Prostate gland (tissue), 2 donors: ENCODE data around the gene GCM1. TPM values are rescaled to one million over a fixed set of nuclear protein-coding genes. Genes with fewer than 3 reads are reported as not detected.

ENCODE experiments used
- DNase-seq: peaks from one replicate; pipeline ENCODE4 v3.0.0-alpha.2; 2019; ENCODE audit warnings: low spot score
- H3K27ac ChIP-seq, 2 donors: fragments of 200-600 bp; sonication (generic); 2 replicates each; pipeline ENCODE4 v1.5.1; 2017 to 2019
- H3K27me3 ChIP-seq: fragments of 200-600 bp; sonication (generic); replicated peaks from 2 replicates; pipeline ENCODE4 v1.5.1; 2019; ENCODE audit not compliant: insufficient read depth
- H3K36me3 ChIP-seq, 2 donors: fragments of 200-600 bp; sonication (generic); 1 replicate in 1 of 2; 2 replicates in 1 of 2; pipeline versions ENCODE4 v1.5.1 to v1.8.1; 2017 to 2019
- H3K4me1 ChIP-seq: fragments of 200-600 bp; sonication (generic); replicated peaks from 2 replicates; pipeline ENCODE4 v1.5.1; 2019
- H3K4me3 ChIP-seq, 2 donors: fragments of 200-600 bp; sonication (generic); 2 replicates each; pipeline ENCODE4 v1.5.1; 2017 to 2019
- H3K9me3 ChIP-seq: fragments of 200-600 bp; sonication (generic); 2 replicates; pipeline ENCODE4 v1.5.1; 2017
- POLR2A ChIP-seq: fragments of 450-650 bp; IDR thresholded peaks from one replicate; pipeline ENCODE4 v1.6.1; 2016; ENCODE audit warnings: antibody characterized with exemption, mild to moderate bottlenecking
- POLR2AphosphoS5 ChIP-seq: sonication (generic); formaldehyde crosslinking; IDR thresholded peaks from one replicate; pipeline ENCODE4 v1.6.1; 2017; ENCODE audit warnings: antibody characterized with exemption
- WGBS: methylation state at CpG from one replicate; pipeline ENCODE4 v1.1.5; 2018; 5-methylcytosine and 5-hydroxymethylcytosine counted together
- intact Hi-C: fragments of 100-400 bp; cut with DNase I; formaldehyde crosslinking; loops from one replicate; pipeline ENCODE4 v1.14.2; 2022
- total RNA-seq, 2 donors: library from RNA; depleted of rRNA; stranded (reverse); fragments of >200 nt; gene quantifications; one replicate each; pipeline ENCODE4 v1.1.0, GENCODE V29; 2016
- TF ChIP-seq, protein P1 (sequence below), 4 experiments: fragments of 200-600 bp in 2 of 4; fragments of 450-650 bp in 2 of 4; sonication (generic) in 2 of 4; IDR thresholded peaks; 1 replicate in 3 of 4; 2 replicates in 1 of 4; pipeline ENCODE4 v1.5.1; 2016 to 2019; ENCODE audit warnings: antibody characterized with exemption in 4 of 4, mild to moderate bottlenecking in 2 of 4, moderate library complexity in 2 of 4

Gene GCM1
- total RNA-seq, 2 donors from 2014 or later, result 0.09 to 0.34 TPM

GRCh38 chr6:53133961-53134360 lies 14.7 kb downstream of the GCM1 start:
- Histone ChIP-seq H3K4me3 (no peak overlapping the region), H3K9me3 (no peaks in the 10 kb centered on the region), H3K36me3 (no peaks in the 10 kb centered on the region), H3K4me1 (no peaks in the 10 kb centered on the region), H3K27ac (no peak overlapping the region), H3K27me3 (no peaks in the 10 kb centered on the region)
- TF ChIP-seq, protein P1, sequence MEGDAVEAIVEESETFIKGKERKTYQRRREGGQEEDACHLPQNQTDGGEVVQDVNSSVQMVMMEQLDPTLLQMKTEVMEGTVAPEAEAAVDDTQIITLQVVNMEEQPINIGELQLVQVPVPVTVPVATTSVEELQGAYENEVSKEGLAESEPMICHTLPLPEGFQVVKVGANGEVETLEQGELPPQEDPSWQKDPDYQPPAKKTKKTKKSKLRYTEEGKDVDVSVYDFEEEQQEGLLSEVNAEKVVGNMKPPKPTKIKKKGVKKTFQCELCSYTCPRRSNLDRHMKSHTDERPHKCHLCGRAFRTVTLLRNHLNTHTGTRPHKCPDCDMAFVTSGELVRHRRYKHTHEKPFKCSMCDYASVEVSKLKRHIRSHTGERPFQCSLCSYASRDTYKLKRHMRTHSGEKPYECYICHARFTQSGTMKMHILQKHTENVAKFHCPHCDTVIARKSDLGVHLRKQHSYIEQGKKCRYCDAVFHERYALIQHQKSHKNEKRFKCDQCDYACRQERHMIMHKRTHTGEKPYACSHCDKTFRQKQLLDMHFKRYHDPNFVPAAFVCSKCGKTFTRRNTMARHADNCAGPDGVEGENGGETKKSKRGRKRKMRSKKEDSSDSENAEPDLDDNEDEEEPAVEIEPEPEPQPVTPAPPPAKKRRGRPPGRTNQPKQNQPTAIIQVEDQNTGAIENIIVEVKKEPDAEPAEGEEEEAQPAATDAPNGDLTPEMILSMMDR (IDR thresholded peaks at IDR 0.05), result no peak
- TF ChIP-seq POLR2A, result no peak
- TF ChIP-seq POLR2AphosphoS5, result no peak
- intact Hi-C loops, result no loop called here
- WGBS, result 92% methylated on average over 15 of the region's 16 CpGs
- DNase-seq, result no peak

DNA sequence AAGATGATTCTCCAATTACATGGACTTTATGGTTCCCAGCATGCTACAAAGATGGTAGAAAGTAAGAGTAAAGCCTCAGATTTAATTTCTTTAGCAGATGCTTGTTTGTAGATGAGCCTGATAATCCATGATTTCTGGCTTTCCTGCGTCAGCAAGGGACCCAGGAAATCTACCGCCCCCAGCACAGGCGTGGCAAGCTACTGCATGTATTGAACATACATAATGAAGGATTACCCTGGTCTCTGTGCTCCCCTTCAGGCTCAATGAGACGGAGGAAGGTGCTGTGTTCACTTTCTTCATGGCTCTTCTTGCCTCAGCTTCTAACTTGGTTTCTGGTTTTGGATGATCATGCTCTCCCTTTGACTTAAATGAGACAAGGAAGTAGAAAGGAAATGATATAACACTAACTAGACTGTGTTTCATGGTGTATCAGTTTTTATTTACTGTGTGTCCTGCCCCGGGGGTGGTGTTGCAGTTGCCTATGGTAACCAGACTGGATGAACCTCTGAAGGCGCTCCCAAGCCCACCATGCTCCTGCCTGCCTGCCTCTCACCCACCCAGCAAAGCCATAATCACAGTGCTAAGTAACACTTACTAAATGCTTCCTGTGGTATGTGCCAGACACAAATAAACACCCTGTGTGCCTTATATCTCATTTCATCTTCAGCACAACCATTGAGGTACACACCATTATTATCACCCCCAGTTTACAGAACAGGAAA lies 17.9 kb downstream of the GCM1 start:
- Histone ChIP-seq H3K4me1 (no peaks in the 10 kb centered on the region), H3K4me3 (no peak overlapping the region), H3K27ac (no peak overlapping the region), H3K9me3 (no peaks in the 10 kb centered on the region), H3K36me3 (no peaks in the 10 kb centered on the region), H3K27me3 (no peaks in the 10 kb centered on the region)
- DNase-seq, result no peak
- WGBS, result 77% methylated on average over 6 of the region's 6 CpGs
- intact Hi-C loops, result no loop called here
- TF ChIP-seq, protein P1 (IDR thresholded peaks at IDR 0.05), result no peak
- TF ChIP-seq POLR2A, result no peak
- no peak for TF ChIP-seq POLR2AphosphoS5

GRCh38 chr6:53128842-53129241 lies 19.8 kb downstream of the GCM1 start:
- 78% methylated on average over 5 of the region's 5 CpGs for WGBS
- DNase-seq, result no peak
- no peak overlapping the region for H3K4me3 ChIP-seq
- H3K36me3 ChIP-seq, result no peaks in the 10 kb centered on the region
- no peaks in the 10 kb centered on the region for H3K9me3 ChIP-seq
- H3K27me3 ChIP-seq, result no peaks in the 10 kb centered on the region
- intact Hi-C loops, result no loop called here
- no peak overlapping the region for H3K27ac ChIP-seq
- TF ChIP-seq POLR2AphosphoS5, result no peak
- TF ChIP-seq, protein P1 (IDR thresholded peaks at IDR 0.05), result no peak
- TF ChIP-seq POLR2A, result no peak
- no peaks in the 10 kb centered on the region for H3K4me1 ChIP-seq

- Histone ChIP-seq H3K27ac (no peak overlapping the region), H3K36me3 (no peaks in the 10 kb centered on the region), H3K27me3 (no peaks in the 10 kb centered on the region), H3K9me3 (no peaks in the 10 kb centered on the region), H3K4me3 (no peak overlapping the region), H3K4me1 (no peaks in the 10 kb centered on the region)
- WGBS, result 93% methylated on average over 4 of the region's 4 CpGs
- no peak for DNase-seq
- TF ChIP-seq, protein P1 (IDR thresholded peaks at IDR 0.05), result no peak
- TF ChIP-seq POLR2AphosphoS5, result no peak
- TF ChIP-seq POLR2A, result no peak
- intact Hi-C loops, result no loop called here
Observed at GRCh38 chr6:53125276-53125675, 23.4 kb downstream of the GCM1 start.

DNA sequence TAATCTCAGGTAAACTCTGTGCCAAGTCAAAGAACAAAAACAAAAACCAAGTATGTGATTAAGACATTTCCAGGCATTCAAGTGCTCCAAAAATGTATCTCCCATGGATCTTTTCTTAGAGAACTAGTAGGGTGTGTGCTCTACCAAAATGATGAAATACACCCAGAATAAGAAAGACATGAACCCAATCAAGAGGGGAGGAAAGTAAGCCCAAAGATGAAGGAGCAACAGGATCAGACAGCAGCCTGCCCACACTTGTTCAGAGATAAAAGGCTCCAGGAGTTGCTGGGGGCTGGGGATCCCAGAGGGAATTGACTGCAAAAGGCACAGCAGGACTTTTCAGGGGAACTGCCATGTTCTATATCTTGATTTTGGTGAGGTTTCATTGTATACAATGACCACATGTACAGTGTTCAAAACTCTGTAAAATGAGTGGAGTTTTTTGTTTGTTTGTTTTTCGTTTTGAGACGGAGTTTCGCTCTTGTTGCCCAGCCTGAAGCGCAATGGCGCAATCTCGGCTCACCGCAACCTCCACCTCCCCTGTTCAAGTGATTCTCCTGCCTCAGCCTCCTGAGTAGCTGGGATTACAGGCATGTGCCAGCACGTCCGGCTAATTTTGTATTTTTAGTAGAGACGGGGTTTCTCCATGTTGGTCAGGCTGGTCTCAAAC lies 24.4 kb downstream of the GCM1 start:
- H3K27ac ChIP-seq, result no peak overlapping the region
- TF ChIP-seq POLR2A (no peak), POLR2AphosphoS5 (no peak)
- TF ChIP-seq, protein P1 (IDR thresholded peaks at IDR 0.05), result no peak
- H3K4me1 ChIP-seq, result no peaks in the 10 kb centered on the region
- 92% methylated on average over 10 of the region's 10 CpGs for WGBS
- H3K27me3 ChIP-seq, result no peaks in the 10 kb centered on the region
- no peaks in the 10 kb centered on the region for H3K36me3 ChIP-seq
- H3K9me3 ChIP-seq, result no peaks in the 10 kb centered on the region
- DNase-seq, result no peak
- no peak overlapping the region for H3K4me3 ChIP-seq
- intact Hi-C loops, result no loop called here
